Right lung (tissue), 5 donors: ENCODE results near the gene KIAA1755. TPM values are rescaled to one million over a fixed set of nuclear protein-coding genes. Genes with fewer than 3 reads are reported as not detected.

Experiments
- DNase-seq, 2 donors: peaks; one replicate each; pipeline ENCODE4 v3.0.0-alpha.2; 2013
- polyA plus RNA-seq, 5 donors: library from polyadenylated mRNA; unstranded; fragments of 120-200 nt; gene quantifications; one replicate each; pipeline versions ENCODE4 v1.2.1 to v1.2.3, GENCODE V29; 2013; ENCODE audit warnings: inconsistent platforms in 1 of 5, low replicate concordance in 1 of 5; ENCODE audit not compliant: insufficient read length in 5 of 5, insufficient read depth in 1 of 5

Gene KIAA1755
- polyA plus RNA-seq, 5 donors = 2.0 to 5.8 (median 3.1) TPM

GRCh38 chr20:38207621-38208020 is 52.9 kb downstream of the KIAA1755 start:
- DNase-seq = no peak

GRCh38 chr20:38205001-38205400 is 55.5 kb downstream of the KIAA1755 start:
- DNase-seq = peak in 1 of 2 donors; percentile 42

- no peak for DNase-seq
Measured at GRCh38 chr20:38203981-38204357, 56.6 kb downstream of the KIAA1755 start.

DNA sequence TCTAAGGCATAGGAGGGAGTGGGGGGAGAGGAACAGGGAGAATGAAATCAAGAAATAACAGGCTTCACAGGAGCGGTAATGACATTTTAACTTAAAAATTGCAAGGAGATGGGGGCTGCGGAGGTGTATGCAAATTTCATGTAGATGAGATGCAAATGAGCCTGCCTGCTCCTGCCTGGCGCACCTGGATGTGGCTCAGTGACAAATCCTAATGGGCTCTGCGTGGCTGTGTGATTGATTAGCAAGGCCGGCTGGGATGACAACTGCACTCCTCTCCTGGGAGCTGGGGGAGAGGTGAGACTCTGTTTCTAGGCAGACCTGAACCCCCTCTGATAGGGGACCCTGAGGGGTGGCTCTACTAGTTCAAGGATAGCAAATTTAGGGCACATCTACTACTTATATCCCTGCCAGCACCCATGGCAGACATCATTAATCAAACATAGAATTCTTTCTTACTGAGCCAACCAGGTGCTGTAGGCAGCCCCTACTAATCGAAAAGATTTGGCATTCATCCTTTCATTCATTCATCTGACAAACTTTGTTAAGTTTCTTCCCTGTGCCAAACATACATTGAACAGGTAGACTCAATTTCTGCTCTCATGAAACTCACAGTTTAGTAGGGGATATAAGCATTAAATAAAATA is 57.1 kb downstream of the KIAA1755 start:
- no peak for DNase-seq

- no peak for DNase-seq
Measured at GRCh38 chr20:38202982-38203293, 57.6 kb downstream of the KIAA1755 start.

DNA sequence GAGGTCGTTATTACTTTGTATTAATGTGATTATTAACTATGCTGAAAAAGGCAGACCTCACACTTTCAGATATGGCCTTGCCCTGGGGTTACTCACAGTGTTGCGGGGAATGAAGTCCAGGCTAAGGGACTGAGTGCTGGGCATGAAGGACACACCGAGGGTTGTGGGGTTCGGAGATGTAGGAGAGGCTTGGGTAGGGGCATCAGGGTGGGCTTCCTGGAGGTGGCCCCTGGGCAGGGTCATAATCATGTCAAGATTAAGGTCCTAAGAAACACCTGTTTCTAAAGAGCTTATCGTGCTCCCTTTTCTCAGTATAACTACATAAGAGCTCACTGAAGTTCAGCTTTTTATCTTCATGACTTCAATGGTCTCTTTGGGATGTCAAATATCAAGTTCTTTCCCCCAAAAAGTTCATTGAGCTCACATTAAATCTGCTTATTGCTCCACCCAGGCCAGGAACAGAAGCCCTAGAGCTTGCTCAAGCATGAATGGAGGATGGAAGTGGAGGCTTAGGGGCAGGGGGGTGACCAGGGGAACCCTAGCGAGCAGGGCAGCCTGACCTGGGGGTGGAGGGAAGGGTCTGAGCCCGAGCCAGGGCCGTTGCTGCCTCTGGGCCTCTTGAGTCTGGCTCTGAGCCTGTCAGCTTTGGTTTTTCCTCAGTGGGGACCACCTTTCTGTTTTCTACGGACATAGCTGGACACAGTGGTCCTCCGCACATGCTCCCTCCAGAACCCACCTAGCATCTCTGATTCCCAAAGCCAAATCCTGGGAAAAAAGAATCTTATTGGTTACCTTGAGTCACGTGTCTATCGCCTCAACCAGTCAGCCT is 58.2 kb downstream of the KIAA1755 start:
- DNase-seq = no peak

DNA sequence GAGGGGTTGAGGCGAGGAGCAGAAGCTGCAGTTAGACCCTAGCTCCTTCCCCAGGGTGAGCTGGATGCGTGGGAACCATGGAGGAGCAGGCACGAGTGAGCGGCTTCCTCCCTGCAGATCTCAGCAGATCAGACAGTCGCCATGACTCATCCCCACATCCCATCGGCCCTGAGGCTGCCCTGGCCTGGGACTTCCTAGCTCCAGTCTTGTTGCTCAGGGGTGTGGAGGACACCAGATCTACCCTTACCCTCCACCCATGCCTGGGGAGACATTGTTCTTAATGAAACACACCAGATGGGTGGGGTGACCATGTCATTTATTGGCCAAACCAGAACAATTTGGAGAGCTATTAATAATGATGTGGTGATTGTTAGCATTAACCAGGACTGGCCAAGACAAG is 59.2 kb downstream of the KIAA1755 start:
- no peak for DNase-seq

DNA sequence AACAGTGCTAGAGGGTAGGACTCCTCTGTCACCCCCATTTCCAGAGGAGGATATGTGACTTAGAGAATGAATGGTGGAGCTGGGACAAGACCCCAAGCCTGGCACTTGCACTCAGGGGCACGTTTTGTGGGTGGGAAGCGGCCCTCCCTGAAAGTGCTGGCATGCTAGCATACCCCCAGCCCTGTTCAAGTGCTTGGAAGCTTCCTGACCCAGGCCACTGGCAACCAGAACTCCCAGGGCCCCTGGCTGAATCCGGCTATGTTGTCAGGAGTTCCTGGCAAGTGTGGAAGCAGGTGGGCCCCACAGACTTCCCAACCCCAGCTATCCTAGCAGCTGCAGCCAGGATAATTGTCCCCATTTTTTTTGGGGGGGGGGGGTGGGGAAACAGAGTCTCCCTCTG is 59.9 kb downstream of the KIAA1755 start:
- no peak for DNase-seq

DNA sequence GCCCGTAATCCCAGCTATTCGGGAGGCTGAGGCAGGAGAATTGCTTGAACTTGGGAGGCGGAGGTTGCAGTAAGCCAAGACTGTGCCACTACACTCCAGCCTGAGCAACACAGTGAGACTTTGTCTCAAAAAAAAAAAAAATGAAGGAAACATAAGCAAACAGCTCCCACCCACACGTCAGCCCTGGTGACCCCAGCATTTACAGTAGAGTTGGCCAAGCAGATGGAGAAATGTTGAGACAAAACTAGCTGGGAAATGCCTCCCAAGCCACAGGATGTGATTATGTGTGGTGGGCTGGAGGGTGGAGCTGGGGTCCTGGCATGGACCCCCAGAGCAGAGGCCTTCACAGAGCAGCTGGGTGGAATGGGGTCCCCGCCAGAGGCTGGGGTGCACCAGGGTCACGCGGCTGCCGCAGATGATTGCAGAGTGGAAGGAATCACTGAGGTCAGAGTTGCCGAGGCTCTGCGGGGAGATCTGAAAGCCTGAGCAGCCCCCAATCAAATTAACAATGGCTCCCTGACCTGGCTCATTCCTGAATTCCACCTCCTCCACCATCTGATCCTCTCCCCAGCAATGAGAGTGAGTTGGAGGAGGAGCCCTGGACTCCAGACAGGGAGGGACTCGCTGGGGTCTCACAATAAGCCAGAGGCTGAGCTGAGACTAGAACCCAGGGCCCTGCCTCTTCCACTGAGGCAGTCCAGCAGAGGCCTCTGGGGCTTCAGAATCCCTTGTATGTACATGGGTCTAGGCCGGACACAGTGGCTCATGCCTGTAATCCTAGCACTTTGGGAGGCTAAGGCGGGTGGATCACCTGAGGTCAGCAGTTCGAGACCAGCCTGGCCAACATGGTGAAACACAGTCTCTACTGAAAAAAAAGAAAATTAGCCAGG is 60.8 kb downstream of the KIAA1755 start:
- DNase-seq = no peak

- DNase-seq = no peak
Measured at GRCh38 chr20:38198238-38198861, 62.2 kb downstream of the KIAA1755 start.

DNA sequence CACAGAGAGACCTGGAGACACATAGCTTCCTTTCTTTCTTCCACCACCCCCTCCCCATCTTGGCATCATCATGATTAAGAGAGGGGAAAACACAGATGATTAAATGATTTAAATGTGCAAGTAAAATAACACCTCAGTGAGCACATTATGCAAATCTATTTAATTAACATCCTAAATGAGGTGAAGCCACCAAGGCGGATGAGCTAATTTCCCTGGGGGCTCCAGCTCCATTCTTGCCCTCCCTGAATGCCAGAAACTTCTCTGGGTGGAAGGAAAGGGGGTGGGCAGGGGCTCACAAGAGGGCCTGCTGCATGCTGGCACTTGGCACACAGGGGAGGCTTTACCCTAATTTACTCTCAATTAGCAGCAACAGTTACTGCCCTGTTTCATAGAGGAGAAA is 62.9 kb downstream of the KIAA1755 start:
- DNase-seq = no peak

DNA sequence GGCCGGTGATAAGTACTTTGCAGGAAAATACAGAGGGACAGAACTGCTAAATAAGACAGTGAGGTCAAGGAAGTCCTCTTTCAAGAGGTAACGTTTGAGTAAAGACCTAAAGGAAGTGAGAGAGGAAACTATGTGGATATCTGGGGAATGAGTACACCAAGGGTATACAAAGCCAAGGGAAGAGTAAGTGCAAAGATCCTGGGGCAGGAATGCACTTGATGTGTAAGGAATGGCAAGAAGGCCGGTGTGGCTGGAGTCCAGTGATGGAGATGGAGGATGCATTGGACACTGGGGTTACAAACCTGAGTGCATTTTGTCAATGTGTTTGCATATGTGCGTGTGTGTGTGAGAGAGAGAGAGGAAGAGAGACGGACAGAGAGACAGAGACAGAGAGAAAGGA is 63.3 kb downstream of the KIAA1755 start:
- DNase-seq = no peak

GRCh38 chr20:38196592-38196991 is 63.9 kb downstream of the KIAA1755 start:
- peak in 1 of 2 donors; percentile 33 for DNase-seq

DNA sequence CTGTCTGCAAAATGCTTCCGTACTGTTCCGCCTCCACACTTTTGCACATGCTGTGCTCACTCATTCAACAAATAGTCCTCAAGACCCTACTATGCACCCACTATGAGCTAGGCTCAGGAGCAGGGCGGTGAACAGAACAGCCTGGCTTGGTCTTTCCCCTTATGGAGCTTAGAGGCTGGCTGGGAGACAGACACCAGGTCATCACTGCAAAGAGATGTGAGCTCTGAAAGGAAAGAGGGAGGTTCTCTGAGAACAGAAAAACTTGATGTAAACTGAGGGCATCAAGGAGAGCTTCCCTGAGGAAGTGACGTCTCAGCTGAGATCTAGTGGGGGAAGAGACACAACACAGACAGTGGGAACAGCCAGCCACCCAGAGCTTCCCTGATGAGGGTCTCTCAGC is 64.5 kb downstream of the KIAA1755 start:
- no peak for DNase-seq

DNA sequence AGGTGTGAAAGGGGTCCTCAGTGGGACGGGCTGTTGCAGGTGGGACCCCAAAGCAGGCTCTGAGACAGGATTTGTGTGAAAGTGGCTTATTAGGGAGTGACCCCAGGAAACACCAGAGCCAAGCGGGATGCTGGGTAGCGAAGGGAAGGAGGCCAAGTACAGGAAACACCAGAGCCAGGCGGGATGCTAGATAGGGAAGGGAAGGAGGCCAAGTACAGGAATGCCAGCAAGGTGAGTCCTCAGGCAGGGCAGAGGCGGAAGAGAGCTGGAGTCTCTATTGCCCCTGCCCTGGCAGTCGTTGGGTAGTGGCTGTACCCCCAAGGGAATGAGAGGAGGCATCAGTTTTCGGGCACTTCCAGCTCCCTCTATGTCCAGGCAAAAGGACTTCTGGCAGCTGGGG is 65.0 kb downstream of the KIAA1755 start:
- no peak for DNase-seq

DNA sequence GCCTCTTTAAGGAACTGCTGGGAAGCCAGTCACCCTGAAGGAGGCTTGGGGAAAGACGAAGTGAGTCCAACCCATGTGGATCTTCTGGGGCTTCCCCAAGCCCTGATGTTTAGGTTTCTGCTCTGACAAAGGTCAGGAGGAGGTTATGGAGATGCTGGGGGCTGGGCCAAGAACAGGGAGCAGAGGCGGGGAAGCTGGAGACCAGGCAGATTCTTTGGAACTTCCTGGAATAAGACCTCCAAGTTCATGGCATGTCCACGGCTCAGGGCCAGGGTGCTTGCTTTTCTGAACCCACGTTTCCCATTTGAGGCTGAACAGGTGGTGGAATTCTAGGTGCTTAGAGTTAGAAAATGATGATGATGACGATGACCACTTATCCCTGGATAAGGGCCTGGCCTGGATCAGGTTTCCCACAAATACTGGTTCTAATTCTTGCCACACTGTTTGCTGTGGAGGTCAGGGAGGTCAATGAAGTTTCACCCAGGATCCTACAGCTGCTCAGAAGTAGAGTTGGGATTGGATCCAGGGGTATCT is 65.5 kb downstream of the KIAA1755 start:
- DNase-seq = no peak

- DNase-seq = no peak
Measured at GRCh38 chr20:38193586-38194105, 66.9 kb downstream of the KIAA1755 start.

DNA sequence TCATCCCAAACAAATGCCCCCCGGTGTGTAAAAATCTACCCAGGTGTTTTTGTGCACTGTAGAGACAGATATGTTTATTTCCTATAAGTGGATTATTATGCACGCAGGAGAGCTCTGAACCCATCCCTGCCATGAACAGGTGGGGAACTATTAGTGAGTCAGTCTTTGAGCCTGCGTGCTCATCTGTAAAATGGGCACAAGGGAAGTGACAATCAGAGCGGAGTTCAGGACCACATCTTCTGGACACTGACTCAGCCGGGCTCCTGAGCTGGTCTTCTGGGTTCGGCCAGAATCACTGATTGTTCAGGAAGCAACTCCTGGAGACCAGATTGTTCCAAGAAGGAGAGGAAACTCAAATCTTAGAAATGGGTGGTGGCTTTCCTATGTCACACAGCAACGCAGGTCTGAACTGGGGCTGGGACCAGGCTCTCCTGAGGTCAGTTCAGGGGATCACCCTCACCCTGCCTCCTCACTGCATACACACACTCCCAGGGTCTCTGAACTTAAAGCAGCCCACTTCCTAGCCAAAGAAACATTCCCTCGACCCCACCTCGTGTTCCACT is 68.1 kb downstream of the KIAA1755 start:
- no peak for DNase-seq

- DNase-seq = no peak
Measured at GRCh38 chr20:38191654-38192053, 68.9 kb downstream of the KIAA1755 start.

- DNase-seq = no peak
Measured at GRCh38 chr20:38190936-38191371, 69.6 kb downstream of the KIAA1755 start.

DNA sequence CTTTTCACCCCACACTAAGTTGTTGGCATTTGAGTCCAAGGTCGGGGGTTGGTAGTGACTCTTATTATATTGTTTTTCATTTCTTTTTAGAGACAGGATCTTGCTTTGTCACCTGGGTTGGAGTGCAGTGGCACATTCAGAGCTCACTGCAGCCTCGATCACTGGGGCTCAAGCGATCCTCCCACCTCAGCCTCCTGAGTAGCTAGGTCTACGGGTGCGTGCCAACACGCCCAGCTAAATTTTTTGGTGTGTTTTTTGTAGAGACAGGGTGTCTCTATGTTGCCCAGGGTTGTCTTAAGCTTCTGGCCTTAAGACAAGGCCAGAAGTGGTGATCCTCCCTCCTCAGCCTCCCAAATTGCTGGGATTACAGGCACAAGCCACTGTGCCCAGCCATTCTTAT is 70.4 kb downstream of the KIAA1755 start:
- no peak for DNase-seq
